ENCODE measurements around the gene CHST12. TPM values are rescaled to one million over a fixed set of nuclear protein-coding genes. Genes with fewer than 3 reads are reported as not detected.
A peak's percentile ranks its signal among the peaks of the same experiment; 100 is the strongest.
"Not testable (repeated sequence)": the region's sequence is repeated elsewhere in the genome, so short reads cannot be mapped to it uniquely, and the experiment has no call there.

CHST12 gene
- total and polyA plus RNA-seq, 2 donors, result 3.6 to 29.6 TPM

DNA sequence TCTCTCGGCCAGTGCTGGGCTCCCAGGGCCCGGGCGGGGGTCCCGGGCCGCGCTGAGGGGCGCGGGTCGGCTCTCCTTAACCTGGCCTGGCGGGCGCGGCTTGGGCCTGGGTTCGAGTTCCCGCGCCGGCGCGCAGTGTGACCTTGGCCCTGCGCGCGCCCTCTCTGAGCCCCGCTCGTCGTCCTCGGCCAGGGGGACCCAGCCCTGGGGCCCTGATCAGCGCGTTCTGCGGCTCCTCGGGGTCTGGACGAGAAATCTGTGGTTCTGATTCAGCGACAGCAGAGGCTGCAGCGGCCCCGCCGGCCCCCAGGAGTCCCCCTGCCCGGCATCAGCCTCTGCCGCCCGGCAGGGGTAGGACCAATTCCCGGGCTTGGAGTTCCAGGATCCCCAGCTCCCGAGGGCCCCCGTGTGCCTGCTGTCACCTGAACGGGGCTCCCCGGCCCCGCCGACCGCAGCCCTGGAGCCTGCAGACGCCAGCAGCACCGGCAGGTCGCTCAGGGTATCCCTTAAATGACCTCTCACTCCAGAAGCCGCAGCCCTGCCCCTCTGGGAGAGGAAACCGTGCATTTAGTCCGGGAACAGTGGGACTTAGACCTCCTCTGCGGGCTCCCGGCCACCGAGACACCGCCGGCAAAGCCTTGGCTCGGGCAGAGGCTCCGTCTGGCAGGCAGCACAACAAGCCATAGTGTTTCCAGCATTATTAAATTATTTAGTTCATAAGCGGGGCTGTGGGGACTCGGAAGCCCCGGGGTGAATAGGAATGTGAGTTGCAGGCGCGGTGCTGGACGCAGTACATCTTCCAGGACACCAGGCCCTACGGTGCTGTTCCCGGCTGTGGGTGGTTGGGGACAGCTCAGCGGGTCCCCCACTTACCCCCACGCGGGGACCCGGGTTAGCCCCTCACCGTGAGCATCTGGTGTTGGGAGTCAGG, 572 bp downstream of the CHST12 start:
- no peak for DNase-seq (ENCODE audit: extremely low spot score)
- Histone ChIP-seq H3K27ac (ENCODE audit: low read depth) (no peak overlapping the region), H3K4me1 (ENCODE audit: insufficient read depth) (no peaks in the 10 kb centered on the region), H3K4me3 (ENCODE audit: low read depth, low read length) (peak overlapping the region; percentile 94), H3K36me3 (ENCODE audit: insufficient read depth) (no peaks in the 10 kb centered on the region)
- 2% methylated on average over 71 of the region's 71 CpGs for WGBS

DNA sequence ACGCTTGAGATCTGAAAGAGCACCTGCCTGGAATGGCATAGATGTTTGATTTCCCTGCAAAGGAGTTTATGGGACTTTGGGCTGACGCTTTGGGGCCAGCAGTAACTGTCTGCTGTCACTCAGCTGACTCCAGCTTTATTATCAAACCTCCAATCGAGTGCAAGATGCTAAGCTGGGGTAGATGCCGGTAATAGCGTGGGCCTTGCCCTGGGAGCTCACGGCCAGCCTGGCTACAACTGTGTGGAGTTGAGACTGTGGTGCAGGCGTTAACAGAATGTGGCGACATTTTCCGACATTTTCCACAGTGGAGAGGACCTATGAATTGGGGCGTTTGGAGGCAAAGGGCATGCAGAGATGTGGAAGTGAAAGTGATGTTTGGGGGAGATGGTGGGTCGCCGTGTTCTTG, 1.3 kb downstream of the CHST12 start:
- Histone ChIP-seq H3K4me1 (ENCODE audit: insufficient read depth) (no peaks in the 10 kb centered on the region), H3K27ac (ENCODE audit: low read depth) (no peak overlapping the region), H3K36me3 (ENCODE audit: insufficient read depth) (no peaks in the 10 kb centered on the region), H3K4me3 (ENCODE audit: low read depth, low read length) (peak overlapping the region; percentile 94)
- 63% methylated on average over 12 of the region's 12 CpGs for WGBS
- DNase-seq (ENCODE audit: extremely low spot score), result no peak

DNA sequence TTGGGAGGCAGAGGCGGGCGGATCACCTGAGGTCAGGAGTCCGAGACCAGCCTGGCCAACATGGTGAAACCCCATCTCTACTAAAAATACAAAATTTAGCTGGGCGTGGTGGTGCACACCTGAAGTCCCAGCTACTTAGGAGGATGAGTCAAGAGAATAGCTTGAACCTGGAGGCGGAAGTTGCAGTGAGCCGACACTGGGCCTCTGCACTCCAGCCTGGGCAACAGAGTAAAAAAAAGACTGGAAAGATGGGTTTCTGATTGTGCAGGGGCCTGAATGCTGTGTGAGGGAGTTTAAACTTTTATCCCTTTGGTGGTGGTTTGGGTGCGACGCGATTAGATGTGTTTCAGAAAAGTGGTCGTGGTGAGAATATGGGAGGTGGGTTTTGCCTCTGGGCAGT, 1.8 kb downstream of the CHST12 start:
- 94% methylated on average over 10 of the region's 10 CpGs for WGBS

DNA sequence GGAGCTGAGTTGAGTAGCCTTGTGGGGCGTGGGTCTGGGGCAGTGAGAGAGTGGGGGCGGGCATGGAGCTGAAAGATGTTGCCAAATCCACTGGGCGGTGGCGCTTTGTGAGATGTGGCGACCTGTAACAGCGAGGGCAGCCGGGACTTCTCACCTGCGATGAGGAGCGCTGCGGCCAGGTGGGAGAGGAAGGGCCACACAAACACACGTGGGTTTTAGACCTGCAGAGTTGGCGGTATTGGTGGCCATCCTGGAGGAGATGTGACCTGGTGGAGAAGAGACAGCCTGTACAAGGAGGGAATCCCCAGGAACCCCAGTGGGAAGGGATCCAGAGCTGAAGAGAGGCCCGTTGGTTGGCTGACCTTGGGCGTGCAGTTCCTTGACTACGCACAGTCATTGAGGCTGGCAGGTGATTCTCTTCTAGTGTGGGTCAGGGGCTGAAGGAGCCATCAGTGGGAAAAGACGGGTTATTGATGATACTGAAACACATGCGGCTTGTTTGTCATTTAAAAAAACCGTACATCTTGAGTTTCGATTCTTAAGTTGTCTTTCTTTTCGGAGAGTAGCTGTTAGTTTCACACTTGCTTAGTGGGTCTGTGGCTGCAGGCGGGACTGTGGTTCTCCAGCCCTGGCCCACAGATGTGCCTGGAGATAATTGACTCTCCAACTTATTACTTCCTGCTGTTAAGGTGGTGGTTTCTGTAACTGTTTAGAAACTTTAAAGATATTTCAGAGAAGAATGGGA, 2.4 kb downstream of the CHST12 start:
- WGBS, result 83% methylated on average over 21 of the region's 21 CpGs
- peaks cover 3% of the 10 kb centered on the region for H3K4me1 ChIP-seq (ENCODE audit: insufficient read depth)
- DNase-seq (ENCODE audit: extremely low spot score), result no peak
- no peaks in the 10 kb centered on the region for H3K36me3 ChIP-seq (ENCODE audit: insufficient read depth)
- no peak overlapping the region for H3K27ac ChIP-seq (ENCODE audit: low read depth)
- no peak overlapping the region for H3K4me3 ChIP-seq (ENCODE audit: low read depth, low read length)

More for the DNA sequence above, 1.8 kb downstream of the CHST12 start:
- Histone ChIP-seq H3K36me3 (ENCODE audit: insufficient read depth) (no peaks in the 10 kb centered on the region), H3K4me3 (ENCODE audit: low read depth, low read length) (no peak overlapping the region), H3K4me1 (ENCODE audit: insufficient read depth) (no peaks in the 10 kb centered on the region), H3K27ac (ENCODE audit: low read depth) (no peak overlapping the region)
- DNase-seq (ENCODE audit: extremely low spot score), result no peak

DNA sequence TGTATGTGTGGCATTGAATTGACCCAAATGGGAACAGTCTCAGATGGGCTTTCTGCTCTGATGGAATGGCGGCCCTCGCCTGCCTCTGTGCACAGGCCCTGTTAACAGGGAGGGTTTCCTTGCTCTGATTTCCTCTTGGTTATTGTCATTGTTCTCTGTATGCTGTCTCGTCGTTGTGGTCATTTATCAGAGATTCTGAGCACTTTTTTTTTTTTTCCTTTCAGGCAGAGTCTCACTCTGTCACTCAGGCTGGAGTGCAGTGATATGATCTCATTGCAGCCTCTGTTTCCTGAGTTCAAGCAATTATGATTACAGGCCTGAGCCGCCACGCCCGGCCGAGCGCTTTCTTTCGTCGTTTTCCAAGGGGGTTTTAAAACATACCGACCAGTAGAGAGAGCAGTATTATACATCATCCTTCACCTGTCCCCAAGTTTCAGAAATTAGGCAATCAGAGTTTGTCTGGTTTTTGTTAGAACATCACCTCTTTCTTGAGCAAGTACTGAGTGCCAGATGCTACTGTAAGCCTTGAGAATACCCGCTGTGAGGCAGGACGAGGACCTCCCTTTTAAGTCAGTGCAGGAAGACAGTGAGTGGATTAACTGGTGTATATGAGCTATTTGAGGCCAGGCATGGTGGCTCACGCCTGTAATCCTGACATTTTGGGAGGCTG, 6.5 kb downstream of the CHST12 start:
- no peak overlapping the region for H3K27ac ChIP-seq (ENCODE audit: low read depth)
- no peaks in the 10 kb centered on the region for H3K36me3 ChIP-seq (ENCODE audit: insufficient read depth)
- H3K4me3 ChIP-seq (ENCODE audit: low read depth, low read length), result no peak overlapping the region
- DNase-seq (ENCODE audit: extremely low spot score), result no peak
- H3K4me1 ChIP-seq (ENCODE audit: insufficient read depth), result peaks cover 3% of the 10 kb centered on the region
- WGBS, result 68% methylated on average over 15 of the region's 15 CpGs

DNA sequence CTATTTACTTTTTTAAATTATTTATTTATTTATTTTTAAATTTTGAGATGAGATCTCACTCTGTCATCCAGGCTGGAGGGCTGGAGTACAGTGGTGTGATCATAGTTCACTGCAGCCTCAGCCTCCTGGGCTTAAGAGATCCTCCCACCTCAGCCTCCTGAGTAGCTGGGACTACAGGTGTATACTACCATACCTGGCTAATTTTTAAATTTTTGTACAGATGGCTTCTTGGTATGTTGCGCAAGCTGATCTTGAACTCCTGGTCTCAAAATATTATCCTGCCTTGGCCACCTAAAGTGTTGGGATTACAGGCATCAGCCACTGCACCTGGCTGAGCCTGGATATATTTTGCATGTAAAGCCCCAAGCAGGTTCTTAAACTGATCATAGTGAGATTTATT, 7.6 kb downstream of the CHST12 start:
- whole genome bisulfite sequencing, result 100% methylated on average over 1 of the region's 1 CpG
- Histone ChIP-seq H3K36me3 (ENCODE audit: insufficient read depth) (no peaks in the 10 kb centered on the region), H3K4me1 (ENCODE audit: insufficient read depth) (peaks cover 3% of the 10 kb centered on the region), H3K27ac (ENCODE audit: low read depth) (no peak overlapping the region), H3K4me3 (ENCODE audit: low read depth, low read length) (no peak overlapping the region)
- no peak for DNase-seq (ENCODE audit: extremely low spot score)

DNA sequence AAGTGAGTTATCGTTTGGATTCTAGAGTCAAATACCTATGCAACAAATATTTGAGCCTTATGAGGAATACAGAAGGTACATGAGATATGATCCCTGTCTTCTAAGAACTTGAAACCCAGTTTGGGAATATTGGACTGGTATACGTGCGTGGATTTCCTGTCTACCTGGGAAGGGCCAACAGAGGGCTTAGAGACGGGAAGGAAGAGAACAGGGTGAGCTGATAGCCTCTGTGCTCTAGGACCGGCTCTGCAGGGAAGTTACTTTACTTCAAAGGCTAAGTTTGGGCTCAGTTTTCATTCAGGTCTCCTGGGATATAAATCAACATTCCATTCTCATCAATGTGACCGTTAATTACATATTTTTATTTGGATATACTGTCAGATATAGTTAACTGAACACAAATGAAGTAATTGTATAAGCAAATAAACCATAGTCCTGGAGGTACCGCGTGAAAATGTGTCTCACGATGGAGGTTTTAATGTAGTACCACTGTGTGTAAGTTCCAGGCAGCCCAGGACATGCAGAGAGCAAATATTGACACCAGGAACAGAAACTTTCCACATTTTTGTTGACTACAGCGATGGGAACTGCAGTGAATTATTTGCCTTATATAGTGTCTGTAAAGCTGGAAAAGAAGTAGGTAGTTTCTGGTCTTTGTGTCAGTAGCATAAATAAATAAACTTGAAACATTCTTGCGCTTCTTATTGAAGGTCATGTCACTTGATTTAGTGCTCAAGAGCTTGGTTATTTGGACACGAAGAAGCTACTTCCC, 8.6 kb downstream of the CHST12 start:
- H3K36me3 ChIP-seq (ENCODE audit: insufficient read depth), result no peaks in the 10 kb centered on the region
- H3K4me1 ChIP-seq (ENCODE audit: insufficient read depth), result peaks cover 3% of the 10 kb centered on the region
- DNase-seq (ENCODE audit: extremely low spot score), result no peak
- WGBS, result 55% methylated on average over 12 of the region's 12 CpGs
- H3K4me3 ChIP-seq (ENCODE audit: low read depth, low read length), result no peak overlapping the region
- peak overlapping the region; percentile 35 for H3K27ac ChIP-seq (ENCODE audit: low read depth)

DNA sequence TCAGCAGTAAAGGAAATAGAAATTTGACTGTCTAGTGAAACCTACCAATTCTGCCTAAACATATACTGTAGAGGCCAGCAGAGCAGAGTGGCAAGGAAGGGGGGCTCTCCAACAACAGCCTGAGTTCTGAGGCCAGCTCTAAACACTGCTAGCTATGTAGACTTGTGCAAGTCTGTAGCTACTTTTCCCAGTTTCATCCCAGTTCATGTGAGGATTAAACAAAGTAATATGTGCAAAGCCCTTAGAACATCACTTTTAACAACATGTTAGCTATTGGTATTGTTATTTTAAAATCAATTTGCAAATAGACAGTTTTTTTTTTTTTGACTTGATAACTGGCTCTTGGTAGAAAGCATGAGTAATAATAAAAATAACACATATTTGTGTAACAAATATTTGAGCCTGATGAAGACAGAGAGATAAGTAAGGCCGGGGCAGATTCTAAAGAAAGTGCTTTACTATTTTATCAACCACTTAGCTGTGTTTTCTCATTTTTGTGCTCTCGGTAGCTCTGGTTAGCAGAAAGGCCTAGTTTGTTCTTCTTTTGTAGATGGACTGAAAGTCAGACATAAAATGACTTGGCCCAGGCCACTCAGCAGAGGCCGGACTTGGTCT, 9.3 kb downstream of the CHST12 start:
- Histone ChIP-seq H3K27ac (ENCODE audit: low read depth) (no peak overlapping the region), H3K4me1 (ENCODE audit: insufficient read depth) (peaks cover 3% of the 10 kb centered on the region), H3K4me3 (ENCODE audit: low read depth, low read length) (no peak overlapping the region), H3K36me3 (ENCODE audit: insufficient read depth) (no peaks in the 10 kb centered on the region)
- 65% methylated on average over 3 of the region's 3 CpGs for WGBS
- DNase-seq (ENCODE audit: extremely low spot score), result no peak

DNA sequence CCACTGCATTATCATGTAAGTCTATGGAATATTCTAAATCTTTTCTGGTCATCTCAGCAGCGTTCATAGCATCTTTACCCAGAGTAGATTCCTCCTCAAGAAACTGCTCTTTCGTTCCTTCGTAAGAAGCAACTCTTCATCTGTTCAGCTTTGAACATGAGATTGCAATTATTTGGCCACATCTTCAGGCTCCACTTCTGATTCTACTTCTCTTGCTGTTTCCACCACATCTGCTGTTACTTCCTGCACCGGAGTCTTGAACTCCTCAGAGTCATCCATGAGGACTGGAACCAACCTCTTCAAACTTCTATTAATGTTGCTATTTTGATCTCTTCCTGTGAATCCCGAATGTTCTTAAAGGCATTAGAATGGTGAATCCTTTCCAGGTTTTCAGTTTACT, 12.7 kb downstream of the CHST12 start:
- H3K36me3 ChIP-seq (ENCODE audit: insufficient read depth), result no peaks in the 10 kb centered on the region
- H3K27ac ChIP-seq (ENCODE audit: low read depth), result no peak overlapping the region
- no peaks in the 10 kb centered on the region for H3K4me1 ChIP-seq (ENCODE audit: insufficient read depth)
- DNase-seq (ENCODE audit: extremely low spot score), result no peak
- WGBS, result 77% methylated on average over 5 of the region's 5 CpGs
- H3K4me3 ChIP-seq (ENCODE audit: low read depth, low read length), result no peak overlapping the region

DNA sequence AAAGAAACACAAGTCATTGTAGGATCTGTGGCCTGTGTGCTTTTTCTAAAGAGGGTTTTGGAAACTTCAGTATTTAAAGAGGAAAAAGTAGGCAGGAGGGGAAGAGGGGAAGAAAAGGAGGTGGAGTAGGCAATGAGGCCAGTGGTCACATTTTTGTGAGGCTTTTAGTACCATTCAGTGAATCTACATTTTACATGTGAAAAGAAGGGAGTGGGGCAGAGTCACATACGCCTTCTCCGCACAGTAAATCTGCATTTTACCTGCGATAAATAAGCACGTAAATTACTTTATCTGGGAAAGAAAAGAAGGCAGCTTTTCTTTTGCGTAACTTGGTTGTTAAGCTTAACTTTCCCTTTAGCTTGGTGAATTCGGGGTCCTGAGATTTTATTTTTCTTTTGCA, 13.2 kb downstream of the CHST12 start:
- WGBS, result 92% methylated on average over 6 of the region's 6 CpGs

DNA sequence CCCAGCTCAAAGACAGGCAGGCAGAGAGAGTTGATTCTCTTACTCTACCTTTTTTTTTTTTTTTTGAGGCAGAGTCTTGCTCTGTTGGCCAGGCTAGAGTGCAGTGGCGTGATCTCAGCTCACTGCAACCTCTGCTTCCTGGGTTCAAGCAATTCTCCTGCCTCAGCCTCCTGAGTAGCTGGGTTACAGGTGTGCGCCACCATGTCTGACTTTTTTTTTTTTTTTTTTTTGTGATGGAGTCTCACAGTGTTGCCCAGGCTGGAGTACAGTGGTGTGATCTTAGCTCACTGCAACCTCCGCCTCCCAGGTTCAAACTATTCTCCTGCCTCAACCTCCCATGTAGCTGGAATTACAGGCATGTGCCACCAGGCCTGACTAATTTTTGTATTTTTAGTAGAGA, 13.8 kb downstream of the CHST12 start:
- not testable (repeated sequence) for H3K4me3 ChIP-seq (ENCODE audit: low read depth, low read length); DNase-seq (ENCODE audit: extremely low spot score); H3K4me1 ChIP-seq (ENCODE audit: insufficient read depth); H3K36me3 ChIP-seq (ENCODE audit: insufficient read depth); H3K27ac ChIP-seq (ENCODE audit: low read depth)
- 97% methylated on average over 3 of the region's 3 CpGs for WGBS

More for the DNA sequence above, 13.2 kb downstream of the CHST12 start:
- no peaks in the 10 kb centered on the region for H3K4me1 ChIP-seq (ENCODE audit: insufficient read depth)
- no peak overlapping the region for H3K4me3 ChIP-seq (ENCODE audit: low read depth, low read length)
- DNase-seq (ENCODE audit: extremely low spot score), result no peak
- no peak overlapping the region for H3K27ac ChIP-seq (ENCODE audit: low read depth)
- no peaks in the 10 kb centered on the region for H3K36me3 ChIP-seq (ENCODE audit: insufficient read depth)

DNA sequence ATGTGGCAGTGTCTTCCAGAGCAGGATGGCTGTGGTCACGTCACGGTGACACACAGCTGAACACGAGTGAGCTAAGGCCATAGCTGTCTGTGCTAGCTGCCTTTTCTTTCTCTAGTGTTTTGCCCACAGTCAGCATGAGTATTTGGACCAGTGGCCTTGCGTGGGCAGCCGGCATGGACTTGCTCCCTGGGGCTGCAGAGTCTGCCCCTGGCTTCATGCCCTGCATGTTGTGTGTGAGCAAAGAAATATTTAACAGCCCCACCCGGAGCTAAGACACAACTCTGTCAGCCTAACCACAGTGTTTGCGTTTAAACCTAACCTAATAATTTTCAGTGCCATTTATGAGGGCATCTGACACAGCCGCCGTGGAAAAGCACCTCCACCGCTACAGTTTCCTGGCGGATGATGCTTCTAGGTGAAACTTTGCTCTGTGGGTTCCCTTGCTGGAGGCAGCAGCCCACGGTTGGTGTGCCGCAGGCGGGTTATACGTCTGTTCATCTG, 14.6 kb downstream of the CHST12 start:
- no peak overlapping the region for H3K4me3 ChIP-seq (ENCODE audit: low read depth, low read length)
- no peak overlapping the region for H3K27ac ChIP-seq (ENCODE audit: low read depth)
- H3K4me1 ChIP-seq (ENCODE audit: insufficient read depth), result no peaks in the 10 kb centered on the region
- H3K36me3 ChIP-seq (ENCODE audit: insufficient read depth), result no peaks in the 10 kb centered on the region
- DNase-seq (ENCODE audit: extremely low spot score), result no peak
- WGBS, result 76% methylated on average over 15 of the region's 15 CpGs
